Right ventricle myocardium superior (tissue), 1 donor: Measurements from ENCODE around the gene FAM83G. TPM values are rescaled to one million over a fixed set of nuclear protein-coding genes. Genes with fewer than 3 reads are reported as not detected.
A peak's percentile ranks its signal among the peaks of the same experiment; 100 is the strongest.
"Not testable (repeated sequence)": the region's sequence is repeated elsewhere in the genome, so short reads cannot be mapped to it uniquely, and the experiment has no call there.

Experiments
- ATAC-seq: fragments of 200-7000 bp; cut with Tn5 transposase; one replicate; pipeline ENCODE4 v1.9.1; 2020; ENCODE audit warnings: mild to moderate bottlenecking; ENCODE audit not compliant: poor library complexity
- DNase-seq: peaks from one replicate; pipeline ENCODE4 v3.0.0-alpha.2; 2020
- intact Hi-C: fragments of 100-400 bp; cut with DNase I; formaldehyde crosslinking; loops from one replicate; pipeline ENCODE4 v1.11.2; 2022
- total RNA-seq: library from RNA; stranded (reverse); fragmentation: NEBNext Ultra II Directional; extraction: Animal tissue kit (Norgen Biotek cat#: 25700); gene quantifications from one replicate; pipeline ENCODE4 v1.2.1, GENCODE V29; 2021
- donor health status: DM: no; HTN: yes; CAD: no; lungs with severe emphysema.

The FAM83G gene
- total RNA-seq, 1 donor from 2014 or later, result 1.9 TPM

- intact Hi-C loops, result not testable (repeated sequence)
Measured at GRCh38 chr17:19028671-19029070, 24.1 kb upstream of the FAM83G start.

GRCh38 chr17:19024101-19025078 is 19.8 kb upstream of the FAM83G start:
- DNase-seq, result peak; percentile 19
- no peak for ATAC-seq
- intact Hi-C loops, result no loop called here

More at GRCh38 chr17:19028671-19029070, 24.1 kb upstream of the FAM83G start:
- not testable (repeated sequence) for DNase-seq, ATAC-seq

GRCh38 chr17:19023209-19023999 is 18.8 kb upstream of the FAM83G start:
- DNase-seq, result peak; percentile 22
- intact Hi-C loops, result no loop called here

GRCh38 chr17:19022747-19023146 is 18.2 kb upstream of the FAM83G start:
- intact Hi-C loops, result no loop called here
- DNase-seq, result peak; percentile 29
- ATAC-seq, result no peak

More at GRCh38 chr17:19023209-19023999, 18.8 kb upstream of the FAM83G start:
- no peak for ATAC-seq

GRCh38 chr17:19022128-19022527 is 17.6 kb upstream of the FAM83G start:
- DNase-seq (peak; percentile 22), ATAC-seq (no peak)
- intact Hi-C loops, result no loop called here

- intact Hi-C loops, result no loop called here
- ATAC-seq (no peak), DNase-seq (peak; percentile 46)
Measured at GRCh38 chr17:19021622-19022083, 17.1 kb upstream of the FAM83G start.

GRCh38 chr17:19021011-19021621 is 16.6 kb upstream of the FAM83G start:
- DNase-seq, result peak; percentile 27
- intact Hi-C loops, ATAC-seq: not testable (repeated sequence)

GRCh38 chr17:19020016-19020415 is 15.5 kb upstream of the FAM83G start:
- intact Hi-C loops, result no loop called here
- no peak for ATAC-seq
- DNase-seq, result peak; percentile 9

GRCh38 chr17:19019041-19019941 is 14.7 kb upstream of the FAM83G start:
- no peak for ATAC-seq
- intact Hi-C loops, result no loop called here
- peak; percentile 34 for DNase-seq

GRCh38 chr17:19018600-19018950 is 14.0 kb upstream of the FAM83G start:
- ATAC-seq (no peak), DNase-seq (peak; percentile 23)
- intact Hi-C loops, result no loop called here

- ATAC-seq, result no peak
- peak; percentile 14 for DNase-seq
- intact Hi-C loops, result no loop called here
Measured at GRCh38 chr17:19017804-19018599, 13.4 kb upstream of the FAM83G start.

GRCh38 chr17:19017401-19017800 is 12.8 kb upstream of the FAM83G start:
- intact Hi-C loops, result no loop called here
- no peak for ATAC-seq
- DNase-seq, result peak; percentile 27

- intact Hi-C loops, result no loop called here
- peak; percentile 32 for DNase-seq
- ATAC-seq, result no peak
Measured at GRCh38 chr17:19016881-19017280, 12.3 kb upstream of the FAM83G start.

GRCh38 chr17:19016297-19016696 is 11.7 kb upstream of the FAM83G start:
- peak; percentile 7 for DNase-seq
- no peak for ATAC-seq

GRCh38 chr17:19015428-19015827 is 10.9 kb upstream of the FAM83G start:
- intact Hi-C loops, result no loop called here
- no peak for ATAC-seq
- DNase-seq, result peak; percentile 17

More at GRCh38 chr17:19016297-19016696, 11.7 kb upstream of the FAM83G start:
- intact Hi-C loops, result no loop called here

- no peak for ATAC-seq
- DNase-seq, result peak; percentile 21
- intact Hi-C loops, result no loop called here
Measured at GRCh38 chr17:19014628-19015215, 10.2 kb upstream of the FAM83G start.
